Common myeloid progenitor, CD34-positive (primary cell): ENCODE results near the gene SLCO6A1.

ENCODE experiments used
- CTCF ChIA-PET: fragments of 350-600 bp; sonication (Branson Sonifier 250); formaldehyde crosslinking; loops from one replicate; lab custom pipeline; 2021; ENCODE audit warnings: antibody characterized with exemption; lab: Charles Lee
- POLR2A ChIA-PET: fragments of 350-600 bp; sonication (Branson Sonifier 250); formaldehyde crosslinking; loops from one replicate; lab custom pipeline; 2021; ENCODE audit warnings: antibody characterized with exemption; lab: Charles Lee
- DNase-seq, 3 donors: peaks; one replicate each; pipeline versions ENCODE4 v3.0.0 to v3.0.0-alpha.2; 2013
- H3K27ac ChIP-seq, 2 experiments: 1 replicate in 1 of 2; 2 replicates in 1 of 2; pipeline ENCODE4 v1.7.0; 2013; ENCODE audit warnings: inconsistent platforms in 2 of 2, low read length in 2 of 2, mild to moderate bottlenecking in 2 of 2, low read depth in 1 of 2, moderate library complexity in 1 of 2; ENCODE audit not compliant: severe bottlenecking in 2 of 2, insufficient read depth in 1 of 2, poor library complexity in 1 of 2
- H3K27me3 ChIP-seq, 5 experiments: replicated peaks in 2 of 5; 1 replicate in 3 of 5; 2 replicates in 2 of 5; pipeline versions ENCODE4 v1.6.1 to v1.7.0; 2013; ENCODE audit warnings: low read length in 4 of 5, mild to moderate bottlenecking in 2 of 5, moderate library complexity in 2 of 5, inconsistent platforms in 1 of 5; ENCODE audit not compliant: insufficient read depth in 5 of 5, control insufficient read depth in 4 of 5
- H3K36me3 ChIP-seq, 4 experiments: 1 replicate in 2 of 4; 2 replicates in 2 of 4; pipeline versions ENCODE4 v1.6.1 to v1.7.0; 2013; ENCODE audit warnings: low read length in 3 of 4, control low read depth in 1 of 4, mild to moderate bottlenecking in 1 of 4; ENCODE audit not compliant: control insufficient read depth in 4 of 4, insufficient read depth in 4 of 4
- H3K4me1 ChIP-seq, 4 experiments: 1 replicate in 3 of 4; 2 replicates in 1 of 4; pipeline versions ENCODE4 v1.6.1 to v1.7.1; 2013; ENCODE audit warnings: low read length in 3 of 4, mild to moderate bottlenecking in 3 of 4, control low read depth in 1 of 4, inconsistent platforms in 1 of 4, moderate library complexity in 1 of 4; ENCODE audit not compliant: control insufficient read depth in 4 of 4, insufficient read depth in 4 of 4; ENCODE audit errors: control extremely low read depth in 1 of 4
- H3K4me3 ChIP-seq, 7 experiments: 1 replicate in 4 of 7; 2 replicates in 3 of 7; pipeline versions ENCODE4 v1.5.1 to v1.7.0; 2013; ENCODE audit warnings: mild to moderate bottlenecking in 7 of 7, low read length in 6 of 7, moderate library complexity in 6 of 7, inconsistent platforms in 2 of 7, low read depth in 2 of 7, control low read depth in 1 of 7; ENCODE audit not compliant: insufficient read depth in 4 of 7, control insufficient read depth in 1 of 7; ENCODE audit errors: extremely low read depth in 1 of 7
- H3K9me3 ChIP-seq, 5 experiments: 1 replicate in 4 of 5; 2 replicates in 1 of 5; pipeline versions ENCODE4 v1.6.1 to v1.7.1; 2013; ENCODE audit warnings: low read length in 4 of 5, mild to moderate bottlenecking in 2 of 5, inconsistent platforms in 1 of 5, low read depth in 1 of 5, moderate library complexity in 1 of 5; ENCODE audit not compliant: control insufficient read depth in 4 of 5, insufficient read depth in 2 of 5; ENCODE audit errors: control extremely low read depth in 1 of 5
- WGBS: methylation state at CpG from one replicate; pipeline ENCODE4 v1.1.5; 2013; ENCODE audit not compliant: insufficient coverage; 5-methylcytosine and 5-hydroxymethylcytosine counted together

SLCO6A1 gene

GRCh38 chr5:102324714-102325113 is 174.1 kb downstream of the SLCO6A1 start:
- ChIA-PET CTCF (no interaction called here), POLR2A (no interaction called here)
- WGBS: 83% methylated on average over 1 of the region's 2 CpGs

More at GRCh38 chr5:102324714-102325113, 174.1 kb downstream of the SLCO6A1 start:
- DNase-seq: no peak
- Histone ChIP-seq H3K4me1 (no peaks in the 10 kb centered on the region), H3K4me3 (no peak overlapping the region), H3K27me3 (no peaks in the 10 kb centered on the region), H3K36me3 (no peaks in the 10 kb centered on the region), H3K9me3 (no peaks in the 10 kb centered on the region), H3K27ac (no peak overlapping the region)
